GM12878 (cell line): ENCODE data around the gene CEP89. TPM values are rescaled to one million over a fixed set of nuclear protein-coding genes. Genes with fewer than 3 reads are reported as not detected.

Source experiments
- ATAC-seq: fragments of 200-7000 bp; cut with Tn5 transposase; 3 replicates; pipeline ENCODE4 v1.9.1; 2020; ENCODE audit warnings: mild to moderate bottlenecking, moderate library complexity
- BruUV-seq: library from RNA; stranded (reverse); fragments of 400-500 nt; replicated peaks from 2 replicates; lab custom pipeline; 2021; lab: Mats Ljungman, UMichigan
- CTCF ChIA-PET: fragments of 300-600 bp; sonication (Branson Sonifier 250); formaldehyde crosslinking; extraction: SDS; loops from one replicate; lab custom pipeline; 2021; ENCODE audit warnings: inconsistent platforms; lab: Yijun Ruan, JAX
- POLR2A ChIA-PET: fragments of 350-600 bp; formaldehyde crosslinking; extraction: SDS; loops from one replicate; lab custom pipeline; 2021; ENCODE audit warnings: inconsistent platforms; lab: Charles Lee
- RAD21 ChIA-PET: fragments of 300-600 bp; sonication (Branson Sonifier 250); formaldehyde crosslinking; loops from one replicate; lab custom pipeline; 2023; ENCODE audit warnings: antibody characterized with exemption; ENCODE audit not compliant: unreplicated experiment; lab: Charles Lee
- SMC1A ChIA-PET: fragments of 300-600 bp; sonication (Branson Sonifier 250); formaldehyde crosslinking; loops from one replicate; lab custom pipeline; 2023; ENCODE audit not compliant: unreplicated experiment, uncharacterized antibody; lab: Charles Lee
- DNase-seq: peaks from one replicate; pipeline ENCODE4 v3.0.0-alpha.2; 2011; ENCODE audit warnings: low read depth, low spot score
- FAIRE-seq: peaks from 3 replicates; lab custom pipeline; 2011; peaks lifted over from hg19 to GRCh38; lab: Jason Lieb, UNC
- H2AFZ ChIP-seq: 2 replicates; pipeline ENCODE4 v1.6.0; 2011; ENCODE audit warnings: low read depth, low read length, control low read depth; ENCODE audit not compliant: control insufficient read depth
- H3K27ac ChIP-seq: 2 replicates; pipeline ENCODE4 v1.5.1; 2011; ENCODE audit warnings: control low read depth; ENCODE audit not compliant: control insufficient read depth, insufficient read depth
- H3K27me3 ChIP-seq, 2 experiments: replicated peaks in 1 of 2; 2 replicates each; pipeline versions ENCODE4 v1.6.0 to v1.6.1; 2011; ENCODE audit warnings: low read length in 1 of 2; ENCODE audit not compliant: control insufficient read depth in 2 of 2, insufficient read depth in 2 of 2
- H3K36me3 ChIP-seq, 2 experiments: 2 replicates each; pipeline ENCODE4 v1.5.1; 2011; ENCODE audit warnings: low read length in 1 of 2; ENCODE audit not compliant: control insufficient read depth in 2 of 2, insufficient read depth in 2 of 2
- H3K4me1 ChIP-seq: 2 replicates; pipeline ENCODE4 v1.6.1; 2011; ENCODE audit warnings: mild to moderate bottlenecking, low read length, moderate library complexity, mixed read lengths; ENCODE audit not compliant: control insufficient read depth, insufficient read depth
- H3K4me2 ChIP-seq: 2 replicates; pipeline ENCODE4 v1.6.0; 2011; ENCODE audit warnings: control low read depth; ENCODE audit not compliant: control insufficient read depth, insufficient read depth
- H3K4me3 ChIP-seq: fragments of 200-600 bp; sonication (generic); 2 replicates; pipeline ENCODE4 v1.5.1; 2016
- H3K79me2 ChIP-seq: 2 replicates; pipeline ENCODE4 v1.6.0; 2011; ENCODE audit warnings: low read length; ENCODE audit not compliant: control insufficient read depth, insufficient read depth
- H3K9ac ChIP-seq: 2 replicates; pipeline ENCODE4 v1.8.0; 2011; ENCODE audit warnings: low read length, control low read depth, mixed read lengths; ENCODE audit not compliant: control insufficient read depth, insufficient read depth
- H3K9me3 ChIP-seq: replicated peaks from 3 replicates; pipeline ENCODE4 v1.5.1; 2011; ENCODE audit warnings: mild to moderate bottlenecking, low read length; ENCODE audit not compliant: control insufficient read depth, insufficient read depth
- H4K20me1 ChIP-seq: 2 replicates; pipeline ENCODE4 v1.6.0; 2011; ENCODE audit not compliant: control insufficient read depth, insufficient read depth
- ATF2 ChIP-seq: IDR thresholded peaks from 2 replicates; pipeline ENCODE4 v1.6.1; 2012; ENCODE audit warnings: low read length, inconsistent platforms
- CUX1 ChIP-seq: IDR thresholded peaks from 2 replicates; pipeline ENCODE4 v1.6.1; 2012; ENCODE audit warnings: improper control_type of control experiment, low read depth, low read length; ENCODE audit not compliant: insufficient replicate concordance
- E2F8 ChIP-seq: fragments of 450-650 bp; IDR thresholded peaks from 2 replicates; pipeline ENCODE4 v1.6.1; 2018; ENCODE audit warnings: mild to moderate bottlenecking, low read depth, moderate library complexity; ENCODE audit not compliant: partially characterized antibody
- MLLT1 ChIP-seq: fragments of 450-650 bp; IDR thresholded peaks from 2 replicates; pipeline ENCODE4 v1.6.1; 2016; ENCODE audit warnings: mild to moderate bottlenecking
- NKRF ChIP-seq: fragments of 450-650 bp; conservative IDR thresholded peaks from 2 replicates; pipeline ENCODE4 v1.6.1; 2017; ENCODE audit warnings: mild to moderate bottlenecking, moderate library complexity
- NRF1 ChIP-seq: conservative IDR thresholded peaks from 2 replicates; pipeline ENCODE4 v1.6.1; 2011; ENCODE audit warnings: mild to moderate bottlenecking, low read depth, low read length, improper control_type of control experiment
- SMAD1 ChIP-seq: fragments of 450-650 bp; IDR thresholded peaks from 2 replicates; pipeline ENCODE4 v1.6.1; 2018; ENCODE audit warnings: mild to moderate bottlenecking, low read depth; ENCODE audit not compliant: partially characterized antibody
- SPI1 ChIP-seq: IDR thresholded peaks from 2 replicates; pipeline ENCODE4 v1.6.1; 2011; ENCODE audit warnings: low read depth, mild to moderate bottlenecking, low read length, moderate library complexity, borderline replicate concordance; ENCODE audit not compliant: insufficient read depth
- WGBS: methylation state at CpG from one replicate; pipeline ENCODE4 v1.1.6; 2016; ENCODE audit warnings: low lambda C conversion rate; ENCODE audit not compliant: insufficient replicate concordance, insufficient coverage; ENCODE audit errors: missing lambda C conversion rate; 5-methylcytosine and 5-hydroxymethylcytosine counted together
- in situ Hi-C: fragments of 300-500 bp; cut with MboI; formaldehyde crosslinking; loops from 9 replicates; pipeline ENCODE4 v1.14.3; 2018; ENCODE audit warnings: mixed read lengths
- intact Hi-C: fragments of 100-400 bp; cut with micrococcal nuclease; formaldehyde crosslinking; loops from one replicate; pipeline ENCODE4 v1.14.2; 2022; ENCODE audit not compliant: unreplicated experiment
- polyA plus RNA-seq, 11 experiments: library from polyadenylated mRNA; depleted of rRNA in 4 of 11; unstranded in 6 of 11; stranded (reverse) in 5 of 11; fragments of >200 nt; fragmentation: Nextera tagmentation in 4 of 11; fragmentation: Illumina TruSeq in 1 of 11; extraction: Ambion mirVana in 4 of 11; extraction: Trizol in 1 of 11; gene quantifications; 1 replicate in 1 of 11; 2 replicates in 10 of 11; pipeline versions ENCODE4 v1.2.1 to v1.2.3, GENCODE V29; 2011 to 2016; ENCODE audit warnings: inconsistent platforms in 2 of 11, missing spikeins in 2 of 11, low read depth in 1 of 11
- total RNA-seq, 4 experiments: library from RNA; depleted of rRNA in 3 of 4; stranded (reverse); fragments of >200 nt in 3 of 4; fragmentation: Illumina TruSeq in 1 of 4; extraction: Trizol in 1 of 4; gene quantifications; 2 replicates each; pipeline versions ENCODE4 v1.2.1 to v1.2.3, GENCODE V29; 2013 to 2021

Gene CEP89
- total and polyA plus RNA-seq, 10 of the 15 experiments (the other 5 are each of a cell fraction or from before 2014, with no cell fraction given): 6.0 to 19.3 (median 10.2) TPM

- no peak for FAIRE-seq
- TF ChIP-seq MLLT1: no peak
- TF ChIP-seq NKRF: no peak
- no peak for TF ChIP-seq SMAD1
- TF ChIP-seq SPI1: no peak
- TF ChIP-seq ATF2: no peak
- no peak for TF ChIP-seq E2F8
- TF ChIP-seq CUX1: no peak
- TF ChIP-seq NRF1: no peak
Measured at GRCh38 chr19:32876236-32876918, 95.4 kb downstream of the CEP89 start.

More at GRCh38 chr19:32876236-32876918, 95.4 kb downstream of the CEP89 start:
- ChIA-PET POLR2A (no interaction called here), RAD21 (no interaction called here), CTCF (no interaction called here), SMC1A (no interaction called here)
- H4K20me1 ChIP-seq: no peaks in the 10 kb centered on the region
- H3K27ac ChIP-seq: no peak overlapping the region
- 81% methylated on average over 9 of the region's 9 CpGs for WGBS
- H3K79me2 ChIP-seq: no peaks in the 10 kb centered on the region
- no peak overlapping the region for H2AFZ ChIP-seq
- intact Hi-C loops (no loop called here), in situ Hi-C loops (no loop called here)
- H3K4me2 ChIP-seq: no peak overlapping the region
- DNase-seq: no peak
- no peaks in the 10 kb centered on the region for H3K9me3 ChIP-seq
- BruUV-seq: no TSS peak
- ATAC-seq: no peak
- H3K9ac ChIP-seq: no peak overlapping the region
- no peaks in the 10 kb centered on the region for H3K36me3 ChIP-seq
- H3K27me3 ChIP-seq: no peaks in the 10 kb centered on the region
- H3K4me1 ChIP-seq: no peaks in the 10 kb centered on the region
- no peak overlapping the region for H3K4me3 ChIP-seq
